Mucosa of descending colon (tissue), 3 donors: Measurements from ENCODE around the gene TEX48. TPM values are rescaled to one million over a fixed set of nuclear protein-coding genes. Genes with fewer than 3 reads are reported as not detected.

ENCODE experiments used
- ATAC-seq: fragments of 200-7000 bp; cut with Tn5 transposase; one replicate; pipeline ENCODE4 v1.9.1; 2020; ENCODE audit warnings: mild to moderate bottlenecking, moderate library complexity
- DNase-seq, 3 donors: peaks; one replicate each; pipeline ENCODE4 v3.0.0-alpha.2; 2020
- H3K36me3 ChIP-seq: fragments of 200-600 bp; one replicate; pipeline ENCODE4 v1.8.0; 2021; ENCODE audit warnings: low read depth, mild to moderate bottlenecking
- H3K4me1 ChIP-seq: fragments of 200-600 bp; one replicate; pipeline ENCODE4 v1.8.0; 2021; ENCODE audit warnings: low read depth, mild to moderate bottlenecking
- H3K4me3 ChIP-seq: fragments of 200-600 bp; one replicate; pipeline ENCODE4 v1.8.0; 2021; ENCODE audit warnings: mild to moderate bottlenecking
- H3K9me3 ChIP-seq: fragments of 200-600 bp; one replicate; pipeline ENCODE4 v1.8.0; 2021; ENCODE audit warnings: mild to moderate bottlenecking
- CTCF ChIP-seq: fragments of 200-600 bp; IDR thresholded peaks from one replicate; pipeline ENCODE4 v1.8.0; 2022; ENCODE audit warnings: antibody characterized with exemption, mild to moderate bottlenecking
- intact Hi-C, 2 donors: fragments of 100-400 bp; cut with DNase I in 1 of 2; cut with micrococcal nuclease in 1 of 2; formaldehyde crosslinking; loops; one replicate each; pipeline versions ENCODE4 v1.11.0 to v1.11.1; 2022; cut with DNase I, micrococcal nuclease
- total RNA-seq, 3 donors: library from RNA; stranded (reverse); fragmentation: NEBNext Ultra II Directional in 2 of 3; extraction: Animal tissue kit (Norgen Biotek cat#: 25700) in 2 of 3; gene quantifications; one replicate each; pipeline versions ENCODE4 v1.2.1 to v1.2.4, GENCODE V29; 2021 to 2023
- donor health status: DM: no; HTN: no; CAD: no; lungs with moderate emphysema.
- donor health status: DM: no; HTN: no; CAD: no.
- donor health status: DM: no; HTN: yes; CAD: no.

TEX48 gene
- total RNA-seq, 3 donors from 2014 or later = not detected

DNA sequence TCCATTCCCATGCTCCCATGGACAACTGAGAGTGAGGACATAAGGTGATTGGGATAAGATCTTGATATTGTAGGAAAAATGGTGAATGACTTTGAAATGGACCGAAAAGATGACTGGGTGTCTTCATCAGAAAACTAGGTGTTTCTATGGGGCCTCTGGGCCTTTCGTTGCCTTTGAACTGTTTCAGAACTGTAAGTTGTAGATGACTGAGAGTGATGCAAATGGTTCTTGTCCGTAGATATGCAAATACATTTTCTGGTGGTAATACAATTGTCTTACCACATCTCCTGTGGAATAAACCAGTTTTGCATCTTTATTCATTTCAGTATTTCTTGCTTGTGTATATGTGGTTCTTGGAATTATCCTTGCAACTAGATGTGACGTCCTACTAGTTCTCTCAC lies 16.0 kb upstream of the TEX48 start:
- intact Hi-C loops = no loop called here
- H3K36me3 ChIP-seq = no peaks in the 10 kb centered on the region
- TF ChIP-seq CTCF = no peak
- H3K9me3 ChIP-seq = no peaks in the 10 kb centered on the region
- H3K4me3 ChIP-seq = no peak overlapping the region
- H3K4me1 ChIP-seq = peaks cover 5% of the 10 kb centered on the region
- DNase-seq = no peak
- ATAC-seq = no peak

- ATAC-seq (no peak), DNase-seq (no peak)
- Histone ChIP-seq H3K4me1 (peaks cover 5% of the 10 kb centered on the region), H3K4me3 (no peak overlapping the region), H3K36me3 (no peaks in the 10 kb centered on the region), H3K9me3 (no peaks in the 10 kb centered on the region)
- intact Hi-C loops = no loop called here
- TF ChIP-seq CTCF = no peak
Observed at GRCh38 chr9:114696814-114697544, 15.0 kb upstream of the TEX48 start.

- TF ChIP-seq CTCF = no peak
- Histone ChIP-seq H3K9me3 (no peaks in the 10 kb centered on the region), H3K4me3 (no peak overlapping the region), H3K4me1 (peaks cover 5% of the 10 kb centered on the region), H3K36me3 (no peaks in the 10 kb centered on the region)
- ATAC-seq (no peak), DNase-seq (no peak)
- intact Hi-C loops = no loop called here
Observed at GRCh38 chr9:114695948-114696347, 14.0 kb upstream of the TEX48 start.

- TF ChIP-seq CTCF = no peak
- no peak for DNase-seq
- H3K4me3 ChIP-seq = no peak overlapping the region
- peaks cover 5% of the 10 kb centered on the region for H3K4me1 ChIP-seq
- no peak for ATAC-seq
- H3K36me3 ChIP-seq = no peaks in the 10 kb centered on the region
- H3K9me3 ChIP-seq = no peaks in the 10 kb centered on the region
- intact Hi-C loops = no loop called here
Observed at GRCh38 chr9:114694719-114695269, 12.8 kb upstream of the TEX48 start.

GRCh38 chr9:114694146-114694545 lies 12.2 kb upstream of the TEX48 start:
- peaks cover 5% of the 10 kb centered on the region for H3K4me1 ChIP-seq
- TF ChIP-seq CTCF = no peak
- H3K36me3 ChIP-seq = no peaks in the 10 kb centered on the region
- ATAC-seq = peak; percentile 57
- no peak overlapping the region for H3K4me3 ChIP-seq
- no peak for DNase-seq
- no peaks in the 10 kb centered on the region for H3K9me3 ChIP-seq
- intact Hi-C loops = no loop called here
